SK-N-SH (cell line): Measurements from ENCODE around the gene RPS10. TPM values are rescaled to one million over a fixed set of nuclear protein-coding genes. Genes with fewer than 3 reads are reported as not detected.
A peak's percentile ranks its signal among the peaks of the same experiment; 100 is the strongest.

Experiments
- CTCF ChIA-PET: fragments of 300-600, 350-600 bp; formaldehyde crosslinking; extraction: SDS; loops from one replicate; lab custom pipeline; 2021; lab: Yijun Ruan, JAX
- POLR2A ChIA-PET: fragments of 350-600 bp; sonication (Branson Sonifier 250); formaldehyde crosslinking; extraction: SDS; loops from one replicate; lab custom pipeline; 2020; ENCODE audit warnings: antibody characterized with exemption, inconsistent platforms; lab: Yijun Ruan, JAX
- DNase-seq: peaks from one replicate; pipeline ENCODE4 v3.0.0; 2012
- H2AFZ ChIP-seq: fragments of 200-600 bp; sonication (generic); 2 replicates; pipeline ENCODE4 v1.8.1; 2016; ENCODE audit warnings: antibody characterized with exemption, mild to moderate bottlenecking, low read depth
- H3F3A ChIP-seq: fragments of 200-600 bp; sonication (generic); replicated peaks from 2 replicates; pipeline ENCODE3; 2016; ENCODE audit warnings: antibody characterized with exemption, mild to moderate bottlenecking; ENCODE audit not compliant: insufficient read depth
- H3K27ac ChIP-seq, 2 experiments: fragments of 200-500 bp in 1 of 2; fragments of 200-600 bp in 1 of 2; sonication (Bioruptor generic) in 1 of 2; sonication (generic), shearing (Covaris generic) in 1 of 2; 2 replicates each; pipeline versions ENCODE4 v1.5.1 to v1.6.1; 2014 to 2016; ENCODE audit warnings: low read depth in 2 of 2, inconsistent platforms in 1 of 2, low read length in 1 of 2, mild to moderate bottlenecking in 1 of 2, mixed read lengths in 1 of 2
- H3K27me3 ChIP-seq: fragments of 200-600 bp; sonication (generic), shearing (Covaris generic); 2 replicates; pipeline ENCODE4 v1.6.1; 2016; ENCODE audit warnings: mixed run types; ENCODE audit not compliant: insufficient read depth
- H3K36me3 ChIP-seq, 2 experiments: fragments of 200-500 bp in 1 of 2; fragments of 200-600 bp in 1 of 2; sonication (Bioruptor generic) in 1 of 2; sonication (generic) in 1 of 2; replicated peaks in 1 of 2; 2 replicates each; pipeline versions ENCODE3 to v1.5.1; 2014 to 2016; ENCODE audit warnings: low read length in 1 of 2, mild to moderate bottlenecking in 1 of 2; ENCODE audit not compliant: insufficient read depth in 2 of 2, control insufficient read depth in 1 of 2
- H3K4me1 ChIP-seq, 2 experiments: fragments of 200-500 bp in 1 of 2; fragments of 200-600 bp in 1 of 2; sonication (Bioruptor generic) in 1 of 2; sonication (generic), shearing (Covaris generic) in 1 of 2; 2 replicates each; pipeline versions ENCODE4 v1.5.1 to v1.6.1; 2014 to 2016; ENCODE audit warnings: low read depth in 1 of 2, low read length in 1 of 2, mixed run types in 1 of 2; ENCODE audit not compliant: insufficient read depth in 2 of 2, control insufficient read depth in 1 of 2
- H3K4me2 ChIP-seq: fragments of 200-600 bp; sonication (generic), shearing (Covaris generic); 2 replicates; pipeline ENCODE4 v1.6.1; 2017; ENCODE audit warnings: mixed run types
- H3K4me3 ChIP-seq, 2 experiments: fragments of 200-500 bp in 1 of 2; fragments of 200-600 bp in 1 of 2; sonication (Bioruptor generic) in 1 of 2; sonication (generic), shearing (Covaris generic) in 1 of 2; 2 replicates each; pipeline versions ENCODE4 v1.5.1 to v1.8.1; 2014 to 2016; ENCODE audit warnings: low read depth in 2 of 2, inconsistent platforms in 1 of 2, low read length in 1 of 2, mild to moderate bottlenecking in 1 of 2, mixed read lengths in 1 of 2, moderate library complexity in 1 of 2
- H3K79me2 ChIP-seq: fragments of 200-600 bp; sonication (generic); 2 replicates; pipeline ENCODE4 v1.8.1; 2017; ENCODE audit warnings: mild to moderate bottlenecking; ENCODE audit not compliant: insufficient read depth
- H3K9ac ChIP-seq: fragments of 200-600 bp; sonication (generic); 2 replicates; pipeline ENCODE4 v1.6.1; 2017; ENCODE audit warnings: mixed run types
- H3K9me2 ChIP-seq: fragments of 200-600 bp; sonication (generic); 2 replicates; pipeline ENCODE4 v1.6.1; 2017; ENCODE audit warnings: mixed run types
- H3K9me3 ChIP-seq: fragments of 200-600 bp; sonication (generic); 2 replicates; pipeline ENCODE4 v1.6.1; 2017; ENCODE audit warnings: mixed run types, mild to moderate bottlenecking, moderate library complexity
- H4K20me1 ChIP-seq: fragments of 200-600 bp; sonication (generic); 2 replicates; pipeline ENCODE4 v1.6.1; 2017; ENCODE audit warnings: mild to moderate bottlenecking, mixed run types; ENCODE audit not compliant: insufficient read depth
- EP300 ChIP-seq, 2 experiments: IDR thresholded peaks; 2 replicates each; pipeline versions ENCODE4 v1.4.0 to v1.6.1; 2012; ENCODE audit warnings: borderline replicate concordance in 1 of 2, low read depth in 1 of 2, low read length in 1 of 2
- FOSL2 ChIP-seq: IDR thresholded peaks from 2 replicates; pipeline ENCODE4 v1.4.0; 2012; ENCODE audit warnings: low read depth, mild to moderate bottlenecking, moderate library complexity, borderline replicate concordance
- GABPA ChIP-seq: IDR thresholded peaks from 2 replicates; pipeline ENCODE4 v1.4.0; 2012; ENCODE audit warnings: low read depth, mild to moderate bottlenecking
- MXI1 ChIP-seq: IDR thresholded peaks from 2 replicates; pipeline ENCODE4 v1.6.1; 2012; ENCODE audit warnings: mild to moderate bottlenecking, low read depth, low read length, improper control_type of control experiment
- NRF1 ChIP-seq: IDR thresholded peaks from 2 replicates; pipeline ENCODE4 v1.6.1; 2012; ENCODE audit warnings: low read depth, mild to moderate bottlenecking, low read length
- TAF1 ChIP-seq: IDR thresholded peaks from 2 replicates; pipeline ENCODE4 v1.6.1; 2012; ENCODE audit warnings: low read depth, mild to moderate bottlenecking, low read length, moderate library complexity, borderline replicate concordance
- TCF12 ChIP-seq: IDR thresholded peaks from 2 replicates; pipeline ENCODE4 v1.4.0; 2012
- WGBS: methylation state at CpG from one replicate; pipeline ENCODE4 v1.1.6; 2017; ENCODE audit warnings: low lambda C conversion rate; 5-methylcytosine and 5-hydroxymethylcytosine counted together
- polyA plus RNA-seq, 3 experiments: library from polyadenylated mRNA; depleted of rRNA; stranded (reverse); fragments of >200 nt; gene quantifications; 2 replicates each; pipeline ENCODE4 v1.2.3, GENCODE V29; 2012
- TF ChIP-seq, protein P1 (sequence below): IDR thresholded peaks from 2 replicates; pipeline ENCODE4 v1.6.1; 2012; ENCODE audit warnings: mild to moderate bottlenecking, low read depth, low read length, moderate library complexity

RPS10 gene
- polyA plus RNA-seq, 1 of the 3 experiments (the other 2 are of a cell fraction), result 4,475 TPM

- 0 out of 2 replicates have a peak within 1 kb of the TSS, but pooled peaks have one; percentile 29 for H2AFZ ChIP-seq
- peak within 1 kb of the TSS; percentile 50 for H3K4me2 ChIP-seq
- H3K9me2 ChIP-seq, result no peaks in the 10 kb centered on the region
- POLR2A ChIA-PET, result interaction anchor here (0.7 to 0.8 kb wide), 2 partner anchors 18 to 71 kb away, joined by 3 read pairs; no protein-coding TSS in a partner anchor
- H3K9me3 ChIP-seq, result no peaks in the 10 kb centered on the region
- H3K4me1 ChIP-seq, result peaks cover 0 to 8% of the 10 kb centered on the region in 2 experiments; a peak in 1 of 4 replicates
- 25% methylated on average over 16 of the region's 67 CpGs for WGBS
- H3K36me3 ChIP-seq, result no peaks in the 10 kb centered on the region
- no peaks in the 10 kb centered on the region for H3K79me2 ChIP-seq
- TF ChIP-seq GABPA (no peak), EP300 (IDR thresholded peaks at IDR 0.05; ENCODE audit: borderline replicate concordance in 1 of 2, low read depth in 1 of 2, low read length in 1 of 2) (no peak), NRF1 (peak; percentile 49; the same call in 1 of the 2 replicates)
- H3K27me3 ChIP-seq, result no peaks in the 10 kb centered on the region; the same call in 1 of the 2 replicates
- H3K4me3 ChIP-seq, result peak within 1 kb of the TSS in 1 of 2 experiments; percentile 47; a peak in 3 of 4 replicates
- no peak within 1 kb of the TSS for H3K9ac ChIP-seq
- H3K27ac ChIP-seq, result no peak within 1 kb of the TSS
- H3F3A ChIP-seq, result no peaks in the 10 kb centered on the region
- no peaks in the 10 kb centered on the region for H4K20me1 ChIP-seq
- CTCF ChIA-PET, result interaction anchor here (0.8 to 6.1 kb wide), 7 partner anchors 9 to 269 kb away, joined by 3 to 28 read pairs (median 3); no protein-coding TSS in a partner anchor
- peak; percentile 77 for DNase-seq
Observed at GRCh38 chr6:34465531-34466241, 39.8 kb upstream of the RPS10 start, which contains the start of gene PACSIN1. Gene PACSIN1 (plus strand): TSS chr6:34466076. CDS start chr6:34526306, 60,230 bp downstream.

GRCh38 chr6:34463849-34464248, 38.0 kb upstream of the RPS10 start:
- 92% methylated on average over 3 of the region's 4 CpGs for WGBS
- Histone ChIP-seq H3K27ac (no peak overlapping the region), H3K4me2 (no peak overlapping the region), H3K79me2 (no peaks in the 10 kb centered on the region), H3K9me3 (no peaks in the 10 kb centered on the region), H3K9me2 (no peaks in the 10 kb centered on the region), H3K9ac (no peak overlapping the region), H4K20me1 (no peaks in the 10 kb centered on the region), H3K36me3 (no peaks in the 10 kb centered on the region), H3K27me3 (no peaks in the 10 kb centered on the region; the same call in 1 of the 2 replicates), H3K4me3 (no peak overlapping the region), H3F3A (no peaks in the 10 kb centered on the region), H2AFZ (no peak overlapping the region), H3K4me1 (peaks cover 0 to 8% of the 10 kb centered on the region in 2 experiments; a peak in 1 of 4 replicates)
- TF ChIP-seq FOSL2, result no peak
- no peak for TF ChIP-seq TAF1
- TF ChIP-seq, protein P1, sequence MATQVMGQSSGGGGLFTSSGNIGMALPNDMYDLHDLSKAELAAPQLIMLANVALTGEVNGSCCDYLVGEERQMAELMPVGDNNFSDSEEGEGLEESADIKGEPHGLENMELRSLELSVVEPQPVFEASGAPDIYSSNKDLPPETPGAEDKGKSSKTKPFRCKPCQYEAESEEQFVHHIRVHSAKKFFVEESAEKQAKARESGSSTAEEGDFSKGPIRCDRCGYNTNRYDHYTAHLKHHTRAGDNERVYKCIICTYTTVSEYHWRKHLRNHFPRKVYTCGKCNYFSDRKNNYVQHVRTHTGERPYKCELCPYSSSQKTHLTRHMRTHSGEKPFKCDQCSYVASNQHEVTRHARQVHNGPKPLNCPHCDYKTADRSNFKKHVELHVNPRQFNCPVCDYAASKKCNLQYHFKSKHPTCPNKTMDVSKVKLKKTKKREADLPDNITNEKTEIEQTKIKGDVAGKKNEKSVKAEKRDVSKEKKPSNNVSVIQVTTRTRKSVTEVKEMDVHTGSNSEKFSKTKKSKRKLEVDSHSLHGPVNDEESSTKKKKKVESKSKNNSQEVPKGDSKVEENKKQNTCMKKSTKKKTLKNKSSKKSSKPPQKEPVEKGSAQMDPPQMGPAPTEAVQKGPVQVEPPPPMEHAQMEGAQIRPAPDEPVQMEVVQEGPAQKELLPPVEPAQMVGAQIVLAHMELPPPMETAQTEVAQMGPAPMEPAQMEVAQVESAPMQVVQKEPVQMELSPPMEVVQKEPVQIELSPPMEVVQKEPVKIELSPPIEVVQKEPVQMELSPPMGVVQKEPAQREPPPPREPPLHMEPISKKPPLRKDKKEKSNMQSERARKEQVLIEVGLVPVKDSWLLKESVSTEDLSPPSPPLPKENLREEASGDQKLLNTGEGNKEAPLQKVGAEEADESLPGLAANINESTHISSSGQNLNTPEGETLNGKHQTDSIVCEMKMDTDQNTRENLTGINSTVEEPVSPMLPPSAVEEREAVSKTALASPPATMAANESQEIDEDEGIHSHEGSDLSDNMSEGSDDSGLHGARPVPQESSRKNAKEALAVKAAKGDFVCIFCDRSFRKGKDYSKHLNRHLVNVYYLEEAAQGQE, result no peak
- TF ChIP-seq TCF12, result no peak
- no peak for TF ChIP-seq MXI1
- no peak for DNase-seq
- POLR2A ChIA-PET, result no interaction called here
- CTCF ChIA-PET, result interaction anchor here (6.1 kb wide), 1 partner anchor 145 kb away, joined by 28 read pairs; no protein-coding TSS in a partner anchor
